Fibroblast of mammary gland (primary cell): ENCODE data around the gene CYP3A7.
"Not testable (repeated sequence)": the region's sequence is repeated elsewhere in the genome, so short reads cannot be mapped to it uniquely, and the experiment has no call there.

Experiments used
- DNase-seq: peaks from one replicate; pipeline ENCODE4 v3.0.0-alpha.2; 2010; ENCODE audit warnings: low read depth
- H3K4me3 ChIP-seq: 2 replicates; pipeline ENCODE4 v1.5.1; 2011; ENCODE audit warnings: low read depth, mild to moderate bottlenecking, low read length, moderate library complexity; ENCODE audit not compliant: control insufficient read depth
- TF ChIP-seq, protein P1 (sequence below): conservative IDR thresholded peaks from 2 replicates; pipeline ENCODE4 v1.5.1; 2011; ENCODE audit warnings: low read depth, low read length, inconsistent platforms; ENCODE audit not compliant: control insufficient read depth, insufficient read depth

CYP3A7 gene

DNA sequence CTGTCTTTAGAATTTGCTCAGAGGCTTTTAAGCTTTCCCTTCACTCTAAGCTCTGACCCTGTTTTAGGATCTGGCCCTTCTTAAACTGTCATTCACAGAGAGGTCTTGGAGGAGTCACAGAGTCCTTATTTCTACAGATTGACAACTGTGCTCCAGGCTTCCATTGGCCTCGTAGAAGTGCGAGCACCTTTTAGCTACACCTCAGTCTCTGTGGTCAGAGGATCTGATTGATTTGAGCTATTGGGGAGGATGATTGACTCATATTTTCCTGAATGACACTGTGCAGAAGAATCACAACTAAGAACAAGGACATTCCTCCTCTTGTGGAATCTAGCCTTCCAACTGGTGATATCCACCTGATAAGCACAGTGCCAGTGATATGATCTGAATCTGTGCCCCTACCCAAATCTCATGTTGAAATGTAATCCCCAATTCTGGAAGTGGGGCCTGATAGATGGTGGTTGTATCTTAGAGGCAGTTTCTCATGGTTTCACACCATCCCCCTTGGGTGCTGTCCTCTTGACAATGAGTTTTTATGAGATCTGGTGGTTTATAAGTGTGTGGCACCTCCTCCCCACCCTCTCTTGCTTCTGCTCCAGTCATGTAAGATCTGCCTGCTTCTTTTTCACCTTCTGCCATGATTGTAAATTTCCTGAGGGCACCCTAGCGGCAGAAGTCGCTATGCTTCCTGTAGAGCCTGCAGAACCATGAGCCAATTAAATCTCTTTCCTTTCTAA, 3.2 kb downstream of the CYP3A7 start:
- H3K4me3 ChIP-seq: no peak overlapping the region
- no peak for DNase-seq
- TF ChIP-seq, protein P1, sequence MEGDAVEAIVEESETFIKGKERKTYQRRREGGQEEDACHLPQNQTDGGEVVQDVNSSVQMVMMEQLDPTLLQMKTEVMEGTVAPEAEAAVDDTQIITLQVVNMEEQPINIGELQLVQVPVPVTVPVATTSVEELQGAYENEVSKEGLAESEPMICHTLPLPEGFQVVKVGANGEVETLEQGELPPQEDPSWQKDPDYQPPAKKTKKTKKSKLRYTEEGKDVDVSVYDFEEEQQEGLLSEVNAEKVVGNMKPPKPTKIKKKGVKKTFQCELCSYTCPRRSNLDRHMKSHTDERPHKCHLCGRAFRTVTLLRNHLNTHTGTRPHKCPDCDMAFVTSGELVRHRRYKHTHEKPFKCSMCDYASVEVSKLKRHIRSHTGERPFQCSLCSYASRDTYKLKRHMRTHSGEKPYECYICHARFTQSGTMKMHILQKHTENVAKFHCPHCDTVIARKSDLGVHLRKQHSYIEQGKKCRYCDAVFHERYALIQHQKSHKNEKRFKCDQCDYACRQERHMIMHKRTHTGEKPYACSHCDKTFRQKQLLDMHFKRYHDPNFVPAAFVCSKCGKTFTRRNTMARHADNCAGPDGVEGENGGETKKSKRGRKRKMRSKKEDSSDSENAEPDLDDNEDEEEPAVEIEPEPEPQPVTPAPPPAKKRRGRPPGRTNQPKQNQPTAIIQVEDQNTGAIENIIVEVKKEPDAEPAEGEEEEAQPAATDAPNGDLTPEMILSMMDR: no peak

DNA sequence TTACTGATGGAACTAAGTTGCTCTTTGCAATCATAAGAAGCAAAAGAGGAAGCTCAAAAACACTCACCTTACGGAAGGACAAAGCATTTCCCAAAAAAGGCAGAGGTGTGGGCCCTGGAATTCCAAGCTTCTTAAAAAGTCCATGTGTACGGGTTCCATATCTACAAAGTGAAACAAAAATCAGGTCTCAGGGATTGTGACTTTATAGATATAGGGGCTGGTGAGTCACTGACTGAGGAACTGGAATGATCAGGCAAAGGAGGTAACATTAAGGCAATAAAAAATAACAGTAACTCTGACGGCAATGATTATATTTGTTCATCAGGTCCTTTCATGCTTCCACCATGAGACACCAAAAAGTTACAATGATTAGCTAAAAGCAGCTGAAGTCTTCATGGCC, 4.0 kb downstream of the CYP3A7 start:
- DNase-seq: no peak
- TF ChIP-seq, protein P1: no peak
- no peak overlapping the region for H3K4me3 ChIP-seq

- no peak for DNase-seq
- TF ChIP-seq, protein P1: no peak
- H3K4me3 ChIP-seq: no peak overlapping the region
Measured at GRCh38 chr7:99730238-99730810, 4.7 kb downstream of the CYP3A7 start.

GRCh38 chr7:99729486-99730237, 5.3 kb downstream of the CYP3A7 start:
- peak; percentile 24 for DNase-seq
- no peak overlapping the region for H3K4me3 ChIP-seq
- TF ChIP-seq, protein P1: no peak

- TF ChIP-seq, protein P1: no peak
- DNase-seq: no peak
- no peak overlapping the region for H3K4me3 ChIP-seq
Measured at GRCh38 chr7:99728615-99729014, 6.4 kb downstream of the CYP3A7 start.

- not testable (repeated sequence) for DNase-seq, H3K4me3 ChIP-seq
Measured at GRCh38 chr7:99723201-99723600, 11.8 kb downstream of the CYP3A7 start.
